GM23248 (cell line): ENCODE data around the gene MRPL37. TPM values are rescaled to one million over a fixed set of nuclear protein-coding genes. Genes with fewer than 3 reads are reported as not detected.
A peak's percentile ranks its signal among the peaks of the same experiment; 100 is the strongest.

Source experiments
- DNase-seq: peaks from one replicate; pipeline ENCODE4 v3.0.0-alpha.2; 2015
- H2AFZ ChIP-seq: fragments of 200-600 bp; sonication (generic); 2 replicates; pipeline ENCODE4 v1.6.1; 2016; ENCODE audit warnings: antibody characterized with exemption
- H3F3A ChIP-seq: fragments of 200-600 bp; sonication (generic); 2 replicates; pipeline ENCODE4 v1.6.1; 2016; ENCODE audit warnings: mild to moderate bottlenecking, antibody characterized with exemption, mixed run types; ENCODE audit not compliant: insufficient read depth
- H3K27ac ChIP-seq: fragments of 200-600 bp; sonication (generic); 2 replicates; pipeline ENCODE4 v1.5.1; 2016; ENCODE audit warnings: mild to moderate bottlenecking
- H3K27me3 ChIP-seq: fragments of 200-600 bp; sonication (generic); replicated peaks from 2 replicates; pipeline ENCODE4 v1.6.1; 2016; ENCODE audit warnings: mild to moderate bottlenecking; ENCODE audit not compliant: insufficient read depth
- H3K36me3 ChIP-seq: fragments of 200-600 bp; sonication (generic); 2 replicates; pipeline ENCODE4 v1.6.1; 2016; ENCODE audit warnings: low read depth, mild to moderate bottlenecking
- H3K4me1 ChIP-seq: fragments of 200-600 bp; sonication (generic); 2 replicates; pipeline ENCODE4 v1.6.1; 2016; ENCODE audit warnings: mild to moderate bottlenecking; ENCODE audit not compliant: insufficient read depth
- H3K4me2 ChIP-seq: fragments of 200-600 bp; sonication (generic); one replicate; pipeline ENCODE4 v1.6.1; 2016; ENCODE audit warnings: mild to moderate bottlenecking; ENCODE audit not compliant: unreplicated experiment
- H3K4me3 ChIP-seq: fragments of 200-600 bp; sonication (generic); 2 replicates; pipeline ENCODE4 v1.5.1; 2016; ENCODE audit warnings: mild to moderate bottlenecking
- H3K79me2 ChIP-seq: fragments of 200-600 bp; sonication (generic); 2 replicates; pipeline ENCODE4 v1.6.1; 2016; ENCODE audit warnings: mild to moderate bottlenecking; ENCODE audit not compliant: insufficient read depth
- H3K9ac ChIP-seq: fragments of 200-600 bp; sonication (generic); 2 replicates; pipeline ENCODE4 v1.6.1; 2016; ENCODE audit warnings: mild to moderate bottlenecking
- H3K9me2 ChIP-seq: fragments of 200-600 bp; sonication (generic); 2 replicates; pipeline ENCODE4 v1.6.1; 2016; ENCODE audit warnings: mixed run types, mild to moderate bottlenecking, moderate library complexity; ENCODE audit not compliant: insufficient read depth
- H3K9me3 ChIP-seq: fragments of 200-600 bp; sonication (generic); one replicate; pipeline ENCODE4 v1.6.1; 2017; ENCODE audit warnings: low read depth
- H4K20me1 ChIP-seq: fragments of 200-600 bp; sonication (generic); 2 replicates; pipeline ENCODE4 v1.6.0; 2016; ENCODE audit not compliant: insufficient read depth
- EZH2 ChIP-seq: fragments of 200-600 bp; sonication (generic); IDR thresholded peaks from 2 replicates; pipeline ENCODE4 v1.6.1; 2018; ENCODE audit warnings: antibody characterized with exemption, mild to moderate bottlenecking; ENCODE audit not compliant: insufficient read depth, poor library complexity, severe bottlenecking
- EZH2phosphoT487 ChIP-seq: fragments of 200-600 bp; sonication (generic); IDR thresholded peaks from 2 replicates; pipeline ENCODE4 v1.6.1; 2018; ENCODE audit warnings: antibody characterized with exemption, moderate library complexity, mild to moderate bottlenecking, low read depth; ENCODE audit not compliant: insufficient read depth
- WGBS, 2 experiments: methylation state at CpG; one replicate each; pipeline ENCODE4 v1.1.6; 2015 to 2017; ENCODE audit warnings: low lambda C conversion rate in 2 of 2, low coverage in 1 of 2; ENCODE audit errors: missing lambda C conversion rate in 2 of 2; 5-methylcytosine and 5-hydroxymethylcytosine counted together
- in situ Hi-C: fragments of 300-500 bp; cut with MboI; formaldehyde crosslinking; loops from 2 replicates; pipeline ENCODE4 v1.15.0; 2020
- polyA plus RNA-seq: library from polyadenylated mRNA; unstranded; fragments of >200 nt; fragmentation: Nextera tagmentation; extraction: Ambion mirVana; gene quantifications from 2 replicates; pipeline ENCODE4 v1.2.1, GENCODE V29; 2016
- total RNA-seq: library from RNA; depleted of rRNA; stranded (reverse); fragments of >200 nt; shearing (Covaris generic); gene quantifications from 2 replicates; pipeline ENCODE4 v1.2.3, GENCODE V29; 2014

MRPL37 gene
- total and polyA plus RNA-seq, 2 experiments from 2014 or later = 91.3 to 113 TPM

DNA sequence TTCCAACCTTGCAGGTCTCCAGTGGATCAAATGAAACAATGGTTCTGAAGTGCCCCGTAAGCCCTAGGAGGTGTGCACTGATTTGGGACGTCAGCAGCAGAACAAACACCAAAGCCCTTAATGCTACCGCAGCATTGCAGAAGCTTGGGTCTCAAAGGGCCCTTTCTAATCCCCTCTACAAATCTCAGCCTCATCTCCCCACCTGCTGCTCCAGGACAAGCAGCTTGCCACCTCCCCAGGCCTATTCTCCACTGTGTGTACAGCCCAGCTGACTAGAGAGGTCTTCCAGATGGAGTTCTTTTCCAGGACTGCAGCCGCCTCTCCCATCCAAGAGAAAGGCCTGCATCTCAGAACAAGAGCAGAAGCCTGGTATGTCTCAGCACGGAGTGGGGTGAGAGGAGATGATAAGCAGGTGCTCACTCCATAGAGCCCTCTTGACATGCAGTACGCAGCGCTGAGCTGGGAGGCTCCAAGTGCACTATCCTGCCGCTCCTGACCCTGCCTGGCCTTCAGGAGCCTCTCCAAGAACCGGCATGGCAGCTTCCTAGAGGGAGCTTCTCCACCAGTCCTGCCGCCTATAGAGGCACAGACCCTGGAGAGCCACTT lies 46.3 kb downstream of the MRPL37 start:
- no peak for DNase-seq
- TF ChIP-seq EZH2phosphoT487 = no peak
- TF ChIP-seq EZH2 = no peak
- no peaks in the 10 kb centered on the region for H3K79me2 ChIP-seq
- H3K36me3 ChIP-seq = no peaks in the 10 kb centered on the region
- H3K27ac ChIP-seq = no peak overlapping the region
- in situ Hi-C loops = no loop called here
- no peaks in the 10 kb centered on the region for H3F3A ChIP-seq
- no peak overlapping the region for H3K4me3 ChIP-seq
- H3K9me2 ChIP-seq = no peaks in the 10 kb centered on the region
- no peak overlapping the region for H2AFZ ChIP-seq
- 92 to 94% methylated on average over 10 of the region's 10 CpGs for WGBS, 2 experiments
- H4K20me1 ChIP-seq = no peaks in the 10 kb centered on the region
- no peaks in the 10 kb centered on the region for H3K9me3 ChIP-seq
- no peak overlapping the region for H3K4me2 ChIP-seq
- no peaks in the 10 kb centered on the region for H3K27me3 ChIP-seq
- no peak overlapping the region for H3K9ac ChIP-seq
- peaks cover 18% of the 10 kb centered on the region for H3K4me1 ChIP-seq

DNA sequence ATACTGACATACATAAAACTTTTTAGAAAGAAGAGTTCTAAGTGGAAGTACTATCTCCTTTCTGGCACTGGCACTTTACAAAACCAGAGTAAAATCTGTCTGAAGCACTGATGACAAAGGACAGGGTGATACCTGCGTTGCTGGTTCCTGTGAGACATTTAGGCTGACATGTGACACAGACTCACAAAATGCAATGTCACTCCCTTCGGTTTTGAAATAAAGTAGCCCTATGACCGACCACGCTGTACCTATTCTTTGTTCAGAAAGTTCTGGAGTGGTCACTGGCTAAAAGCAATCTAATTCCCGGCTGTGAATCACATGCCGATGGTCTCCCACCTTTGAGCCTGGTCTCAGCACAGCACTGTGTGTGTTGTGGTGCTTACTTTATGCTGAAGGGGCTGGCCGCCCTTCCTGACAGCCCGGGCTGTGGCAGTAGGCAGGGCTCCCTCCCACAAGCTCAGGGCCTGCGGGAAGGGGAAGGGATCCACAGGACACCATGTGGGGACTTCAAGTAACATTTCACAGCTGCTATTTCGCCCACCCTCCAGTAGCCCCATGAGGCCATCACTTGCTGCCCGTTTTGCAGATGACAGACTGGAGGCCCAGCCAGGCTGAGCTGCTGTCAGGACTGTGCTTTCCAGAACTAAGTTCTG lies 48.0 kb downstream of the MRPL37 start:
- H3K9me2 ChIP-seq = no peaks in the 10 kb centered on the region
- H3K4me1 ChIP-seq = peaks cover 22% of the 10 kb centered on the region
- no peak overlapping the region for H3K4me3 ChIP-seq
- H3K27me3 ChIP-seq = no peaks in the 10 kb centered on the region
- H3K27ac ChIP-seq = no peak overlapping the region
- no peaks in the 10 kb centered on the region for H3K36me3 ChIP-seq
- no peak overlapping the region for H3K4me2 ChIP-seq
- H3K9ac ChIP-seq = no peak overlapping the region
- in situ Hi-C loops = no loop called here
- H3K79me2 ChIP-seq = no peaks in the 10 kb centered on the region
- no peak overlapping the region for H2AFZ ChIP-seq
- TF ChIP-seq EZH2phosphoT487 (no peak), EZH2 (no peak)
- no peak for DNase-seq
- H4K20me1 ChIP-seq = no peaks in the 10 kb centered on the region
- H3K9me3 ChIP-seq = no peaks in the 10 kb centered on the region
- WGBS, 2 experiments = 82 to 87% methylated on average over 11 of the region's 11 CpGs
- peaks cover 4% of the 10 kb centered on the region; the same call in 1 of the 2 replicates for H3F3A ChIP-seq

DNA sequence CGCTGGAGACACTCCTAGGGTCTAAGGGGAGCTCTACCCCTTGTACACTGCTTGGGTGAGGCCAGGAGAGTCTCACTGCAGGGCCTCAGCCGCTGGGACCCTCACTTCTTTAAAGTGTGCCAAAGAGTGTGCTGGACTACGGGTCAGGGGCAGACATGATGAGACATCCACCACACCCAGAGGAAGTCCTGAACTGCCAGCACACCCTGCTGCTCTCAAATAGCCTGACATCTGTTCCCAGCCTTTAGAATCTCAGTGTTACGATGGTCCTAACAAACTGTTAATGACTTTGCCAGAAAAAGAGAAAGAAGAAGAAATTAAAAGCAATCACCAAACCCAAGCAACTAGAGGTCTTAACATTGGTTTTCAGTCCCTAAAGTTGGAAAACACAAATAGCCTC lies 49.0 kb downstream of the MRPL37 start:
- Histone ChIP-seq H3K9me2 (no peaks in the 10 kb centered on the region), H3K9me3 (no peaks in the 10 kb centered on the region), H3K4me2 (peak overlapping the region; percentile 5), H3K27ac (peak overlapping the region; percentile 32), H2AFZ (no peak overlapping the region), H3K79me2 (no peaks in the 10 kb centered on the region), H4K20me1 (no peaks in the 10 kb centered on the region), H3K4me3 (no peak overlapping the region), H3K27me3 (no peaks in the 10 kb centered on the region), H3F3A (peaks cover 11% of the 10 kb centered on the region), H3K9ac (peak overlapping the region; percentile 42), H3K36me3 (no peaks in the 10 kb centered on the region), H3K4me1 (peaks cover 30% of the 10 kb centered on the region)
- 31 to 32% methylated on average over 4 of the region's 4 CpGs for WGBS, 2 experiments
- in situ Hi-C loops = no loop called here
- TF ChIP-seq EZH2phosphoT487 (no peak), EZH2 (no peak)
- peak; percentile 66 for DNase-seq

DNA sequence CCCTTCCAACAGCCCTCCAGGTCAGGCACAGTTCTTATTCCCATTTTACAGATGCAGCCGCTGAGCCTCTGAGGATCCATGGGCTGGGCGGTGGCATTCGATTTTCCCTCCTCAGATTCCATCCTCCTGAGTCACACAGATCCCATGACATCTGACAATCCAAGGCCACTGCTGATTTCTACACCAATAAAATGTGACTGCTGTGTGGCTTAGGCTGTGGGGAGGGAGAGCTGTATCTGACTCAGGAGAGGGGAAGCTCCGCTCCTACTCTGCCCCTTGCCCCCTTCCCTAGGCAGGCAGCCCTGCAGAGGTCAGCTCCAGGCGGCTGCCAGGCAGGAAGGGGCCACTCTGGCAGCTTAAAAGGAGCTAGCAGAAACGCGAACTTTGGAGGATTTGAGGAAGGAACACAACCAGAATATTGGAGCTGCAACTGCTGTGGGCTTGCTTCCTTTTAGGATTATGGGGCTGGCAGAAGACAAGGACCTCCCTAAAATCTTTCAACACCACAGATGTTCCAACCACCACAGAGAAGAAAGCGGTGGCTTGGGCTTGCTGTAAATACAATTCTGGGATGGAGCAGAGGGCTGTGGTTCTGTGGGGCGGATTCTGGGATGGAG lies 50.0 kb downstream of the MRPL37 start:
- no peaks in the 10 kb centered on the region for H3K36me3 ChIP-seq
- H3K79me2 ChIP-seq = no peaks in the 10 kb centered on the region
- WGBS, 2 experiments = 25 to 30% methylated on average over 9 of the region's 9 CpGs
- no peaks in the 10 kb centered on the region for H3K9me3 ChIP-seq
- peak overlapping the region; percentile 32 for H3K4me2 ChIP-seq
- H3K4me3 ChIP-seq = no peak overlapping the region
- no peaks in the 10 kb centered on the region for H3K27me3 ChIP-seq
- peak; percentile 78 for DNase-seq
- H4K20me1 ChIP-seq = no peaks in the 10 kb centered on the region
- peaks cover 20% of the 10 kb centered on the region for H3F3A ChIP-seq
- H3K9me2 ChIP-seq = no peaks in the 10 kb centered on the region
- peak overlapping the region; percentile 68 for H3K27ac ChIP-seq
- H2AFZ ChIP-seq = no peak overlapping the region
- in situ Hi-C loops = no loop called here
- H3K4me1 ChIP-seq = peaks cover 39% of the 10 kb centered on the region
- TF ChIP-seq EZH2 (no peak), EZH2phosphoT487 (no peak)
- H3K9ac ChIP-seq = peak overlapping the region; percentile 43; the same call in 1 of the 2 replicates
